HepG2 (cell line): Measurements from ENCODE around the gene SLC1A4. TPM values are rescaled to one million over a fixed set of nuclear protein-coding genes. Genes with fewer than 3 reads are reported as not detected.
A peak's percentile ranks its signal among the peaks of the same experiment; 100 is the strongest.

Experiments used
- HDAC1 ChIP-seq: sonication (generic); formaldehyde crosslinking; IDR thresholded peaks from 2 replicates; pipeline ENCODE4 v1.5.1; 2020; ENCODE audit warnings: mild to moderate bottlenecking, missing genetic modification reagents
- KLF13 ChIP-seq: sonication (generic); formaldehyde crosslinking; IDR thresholded peaks from 2 replicates; pipeline ENCODE4 v1.4.0; 2020; ENCODE audit warnings: mild to moderate bottlenecking, missing genetic modification reagents
- MBD4 ChIP-seq: IDR thresholded peaks from 2 replicates; pipeline ENCODE4 v1.6.1; 2012; ENCODE audit warnings: low read length, inconsistent platforms, borderline replicate concordance
- MYPOP ChIP-seq: sonication (generic); formaldehyde crosslinking; IDR thresholded peaks from 2 replicates; pipeline ENCODE4 v1.8.1; 2023; ENCODE audit warnings: mild to moderate bottlenecking, moderate library complexity, missing genetic modification reagents
- NFAT5 ChIP-seq: sonication (generic); formaldehyde crosslinking; IDR thresholded peaks from 2 replicates; pipeline ENCODE4 v1.4.0; 2020; ENCODE audit warnings: missing genetic modification reagents
- PHF20 ChIP-seq: sonication (generic); formaldehyde crosslinking; IDR thresholded peaks from 2 replicates; pipeline ENCODE4 v1.5.0; 2020; ENCODE audit warnings: mild to moderate bottlenecking, missing genetic modification reagents
- POLR2G ChIP-seq: fragments of 200-400 bp; formaldehyde crosslinking; IDR thresholded peaks from 2 replicates; pipeline ENCODE4 v1.6.1; 2018; ENCODE audit warnings: mild to moderate bottlenecking, low read depth, low read length, moderate library complexity
- STAT6 ChIP-seq: sonication (generic); formaldehyde crosslinking; IDR thresholded peaks from 2 replicates; pipeline ENCODE4 v1.4.0; 2020; ENCODE audit warnings: missing genetic modification reagents, mild to moderate bottlenecking, borderline replicate concordance
- ZBTB7A ChIP-seq: sonication (generic); formaldehyde crosslinking; IDR thresholded peaks from 2 replicates; pipeline ENCODE4 v1.8.0; 2022; ENCODE audit warnings: mild to moderate bottlenecking, missing genetic modification reagents
- ZNF292 ChIP-seq: sonication (generic); formaldehyde crosslinking; IDR thresholded peaks from 2 replicates; pipeline ENCODE4 v1.8.1; 2022; ENCODE audit warnings: mild to moderate bottlenecking, low read depth, missing genetic modification reagents, borderline replicate concordance
- ZNF580 ChIP-seq: IDR thresholded peaks from 2 replicates; pipeline ENCODE4 v1.6.1; 2016; ENCODE audit warnings: low read depth, borderline replicate concordance
- ZNF691 ChIP-seq: sonication (generic); formaldehyde crosslinking; IDR thresholded peaks from 2 replicates; pipeline ENCODE4 v1.4.0; 2020; ENCODE audit warnings: missing genetic modification reagents, low read depth, mild to moderate bottlenecking, borderline replicate concordance
- ZNF704 ChIP-seq: sonication (generic); formaldehyde crosslinking; IDR thresholded peaks from 2 replicates; pipeline ENCODE4 v1.8.1; 2023; ENCODE audit warnings: mild to moderate bottlenecking, inconsistent platforms, moderate library complexity, missing genetic modification reagents, borderline replicate concordance
- ZNF749 ChIP-seq: sonication (generic); formaldehyde crosslinking; IDR thresholded peaks from 2 replicates; pipeline ENCODE4 v1.8.0; 2022; ENCODE audit warnings: mild to moderate bottlenecking, missing genetic modification reagents, moderate library complexity, borderline replicate concordance
- ZSCAN21 ChIP-seq: sonication (generic); formaldehyde crosslinking; IDR thresholded peaks from 2 replicates; pipeline ENCODE4 v1.8.0; 2022; ENCODE audit warnings: mild to moderate bottlenecking, missing genetic modification reagents, moderate library complexity, borderline replicate concordance
- polyA plus RNA-seq, 8 experiments: library from polyadenylated mRNA; depleted of rRNA in 3 of 8; stranded (reverse) in 7 of 8; unstranded in 1 of 8; fragments of >200 nt; fragmentation: Illumina TruSeq in 4 of 8; extraction: Trizol in 4 of 8; gene quantifications; 2 replicates each; pipeline versions ENCODE4 v1.2.1 to v1.2.3, GENCODE V29; 2011 to 2016; ENCODE audit warnings: low read depth in 4 of 8, missing spikeins in 1 of 8, mixed read lengths in 1 of 8; ENCODE audit not compliant: insufficient read depth in 1 of 8
- total RNA-seq, 5 experiments: library from RNA; depleted of rRNA; stranded (reverse); fragments of >200 nt; fragmentation: Illumina TruSeq; extraction: Trizol; gene quantifications; 2 replicates each; pipeline ENCODE4 v1.2.3, GENCODE V29; 2016; ENCODE audit warnings: low read depth in 1 of 5

Gene SLC1A4
- total and polyA plus RNA-seq, 2 of the 13 experiments (the other 11 are each of a cell fraction or from before 2014, with no cell fraction given): 21.0 to 39.6 TPM

GRCh38 chr2:64989126-64989981, at the start of gene SLC1A4 (continued):
- TF ChIP-seq ZNF704 (0 out of 2 replicates have a peak, but pooled peaks have one; percentile 50), ZSCAN21 (CRISPR knock-in tag) (peak; percentile 52; the same call in 1 of the 2 replicates), STAT6 (CRISPR knock-in tag) (no peak), MBD4 (no peak), MYPOP (CRISPR knock-in tag) (peak; percentile 74), KLF13 (no peak), ZNF580 (CRISPR knock-in tag) (no peak), PHF20 (CRISPR knock-in tag) (0 out of 2 replicates have a peak, but pooled peaks have one; percentile 3), HDAC1 (CRISPR knock-in tag) (peak; percentile 43), ZNF691 (0 out of 2 replicates have a peak, but pooled peaks have one; percentile 22), POLR2G (peak; percentile 83), ZBTB7A (CRISPR knock-in tag) (0 out of 2 replicates have a peak, but pooled peaks have one; percentile 40), ZNF292 (CRISPR knock-in tag) (peak; percentile 57; the same call in 1 of the 2 replicates), NFAT5 (CRISPR knock-in tag) (peak; percentile 66; the same call in 1 of the 2 replicates), ZNF749 (CRISPR knock-in tag) (0 out of 2 replicates have a peak, but pooled peaks have one; percentile 75)
